Lower leg skin (tissue), 3 donors: Measurements from ENCODE around the gene GSTP1.

Experiments used
- CTCF ChIP-seq, 3 donors: fragments of 450-650 bp; IDR thresholded peaks; one replicate each; pipeline ENCODE4 v1.5.1; 2016; ENCODE audit warnings: antibody characterized with exemption in 3 of 3, mild to moderate bottlenecking in 3 of 3, moderate library complexity in 2 of 3
- POLR2A ChIP-seq, 2 donors: fragments of 450-650 bp; IDR thresholded peaks; one replicate each; pipeline ENCODE4 v1.6.1; 2016 to 2017; ENCODE audit warnings: antibody characterized with exemption in 2 of 2, mild to moderate bottlenecking in 1 of 2, moderate library complexity in 1 of 2

GRCh38 chr11:67562963-67563704, 20.5 kb upstream of the GSTP1 start:
- TF ChIP-seq CTCF (IDR thresholded peaks at IDR 0.05): no peak
- no peak for TF ChIP-seq POLR2A (IDR thresholded peaks at IDR 0.05)
